GM12865 (cell line): Measurements from ENCODE around the gene ARMC2.

Experiments
- DNase-seq: peaks from one replicate; pipeline ENCODE4 v3.0.0; 2010; ENCODE audit warnings: low read depth
- H3K4me3 ChIP-seq: 2 replicates; pipeline ENCODE4 v1.5.1; 2011; ENCODE audit warnings: mild to moderate bottlenecking, low read depth, low read length, control low read depth
- TF ChIP-seq, protein P1 (sequence below): IDR thresholded peaks from 2 replicates; pipeline ENCODE4 v1.5.1; 2011; ENCODE audit warnings: low read length, control low read depth, low read depth, inconsistent platforms; ENCODE audit not compliant: insufficient read depth; ENCODE audit errors: missing control alignments

The ARMC2 gene

DNA sequence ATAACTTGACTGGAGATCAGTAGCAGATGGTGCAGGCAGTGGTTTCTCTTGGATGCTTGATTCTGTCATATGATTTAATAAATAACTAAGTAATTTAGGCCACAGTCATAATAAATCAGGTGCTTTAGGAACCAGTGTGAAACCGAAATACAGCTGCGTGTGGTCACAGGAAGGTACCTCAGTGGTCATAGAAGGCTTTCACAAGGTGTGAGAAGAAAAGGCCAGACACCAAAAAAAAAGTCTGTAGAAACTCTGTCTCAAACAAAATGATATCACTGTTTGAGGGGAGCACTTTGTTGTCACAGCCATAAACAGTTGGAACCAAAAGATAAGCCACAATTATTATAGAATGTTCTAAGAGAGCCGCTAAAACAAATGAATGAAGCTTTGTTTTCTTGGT, 56.5 kb downstream of the ARMC2 start:
- H3K4me3 ChIP-seq = no peak overlapping the region
- DNase-seq = peak; percentile 82
- TF ChIP-seq, protein P1, sequence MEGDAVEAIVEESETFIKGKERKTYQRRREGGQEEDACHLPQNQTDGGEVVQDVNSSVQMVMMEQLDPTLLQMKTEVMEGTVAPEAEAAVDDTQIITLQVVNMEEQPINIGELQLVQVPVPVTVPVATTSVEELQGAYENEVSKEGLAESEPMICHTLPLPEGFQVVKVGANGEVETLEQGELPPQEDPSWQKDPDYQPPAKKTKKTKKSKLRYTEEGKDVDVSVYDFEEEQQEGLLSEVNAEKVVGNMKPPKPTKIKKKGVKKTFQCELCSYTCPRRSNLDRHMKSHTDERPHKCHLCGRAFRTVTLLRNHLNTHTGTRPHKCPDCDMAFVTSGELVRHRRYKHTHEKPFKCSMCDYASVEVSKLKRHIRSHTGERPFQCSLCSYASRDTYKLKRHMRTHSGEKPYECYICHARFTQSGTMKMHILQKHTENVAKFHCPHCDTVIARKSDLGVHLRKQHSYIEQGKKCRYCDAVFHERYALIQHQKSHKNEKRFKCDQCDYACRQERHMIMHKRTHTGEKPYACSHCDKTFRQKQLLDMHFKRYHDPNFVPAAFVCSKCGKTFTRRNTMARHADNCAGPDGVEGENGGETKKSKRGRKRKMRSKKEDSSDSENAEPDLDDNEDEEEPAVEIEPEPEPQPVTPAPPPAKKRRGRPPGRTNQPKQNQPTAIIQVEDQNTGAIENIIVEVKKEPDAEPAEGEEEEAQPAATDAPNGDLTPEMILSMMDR = no peak

DNA sequence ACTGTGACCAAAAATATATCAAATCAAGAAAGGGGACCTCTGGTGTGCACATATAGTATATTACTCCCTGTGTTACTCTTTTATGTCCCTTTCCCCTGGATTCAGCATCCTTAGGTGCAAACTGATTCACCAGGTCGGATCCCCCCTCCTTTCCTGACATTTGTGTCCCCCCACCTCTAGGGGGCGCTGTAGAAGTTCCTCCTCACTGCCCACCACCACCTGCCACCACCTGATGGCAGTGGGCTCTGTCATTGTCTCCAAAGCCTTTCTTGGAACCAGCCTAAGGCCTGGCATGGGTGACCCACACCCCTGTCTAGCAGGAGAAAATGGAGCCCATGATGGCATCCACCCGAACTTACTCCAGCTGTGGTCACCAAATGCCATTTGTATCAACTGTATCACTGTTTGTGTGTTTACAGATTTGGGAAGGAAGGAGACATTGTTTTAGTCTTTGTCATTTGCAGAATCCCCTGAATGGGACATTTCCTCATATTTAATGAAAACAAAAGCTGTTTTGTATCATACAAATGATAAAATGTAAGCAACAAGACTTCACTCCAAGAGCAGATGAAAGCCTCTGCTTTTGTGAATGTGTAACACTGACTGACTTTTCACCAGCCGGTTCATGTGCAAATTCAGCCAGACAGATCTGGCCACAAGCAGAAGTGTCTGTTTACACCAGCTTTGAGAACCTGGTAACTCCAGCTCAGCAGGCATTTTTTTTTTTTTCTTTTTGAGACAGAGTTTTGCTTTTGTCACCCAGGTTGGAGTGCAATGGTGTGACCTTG, 66.2 kb downstream of the ARMC2 start:
- DNase-seq = peak; percentile 37
- H3K4me3 ChIP-seq = no peak overlapping the region
- TF ChIP-seq, protein P1 = peak; percentile 63

DNA sequence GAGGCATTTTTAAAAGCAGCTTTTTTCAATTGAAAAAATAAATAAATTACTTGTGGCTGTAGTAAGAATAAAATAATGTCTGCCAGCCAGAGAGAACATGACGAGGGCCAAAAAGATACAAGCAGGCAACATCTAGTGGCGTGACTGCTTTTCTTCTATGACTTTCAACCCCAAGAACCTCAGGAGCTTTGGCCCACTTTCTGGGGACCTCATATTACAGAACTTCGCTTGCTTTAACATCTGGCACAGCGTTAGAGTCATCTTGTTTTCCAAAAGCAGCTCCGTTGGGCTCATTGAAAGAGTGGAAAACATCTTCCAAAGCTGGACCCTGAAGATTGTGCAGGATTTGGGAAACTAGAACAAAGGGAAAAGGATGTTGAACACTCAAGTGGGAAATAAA, 67.0 kb downstream of the ARMC2 start:
- TF ChIP-seq, protein P1 = no peak
- no peak overlapping the region for H3K4me3 ChIP-seq
- no peak for DNase-seq

DNA sequence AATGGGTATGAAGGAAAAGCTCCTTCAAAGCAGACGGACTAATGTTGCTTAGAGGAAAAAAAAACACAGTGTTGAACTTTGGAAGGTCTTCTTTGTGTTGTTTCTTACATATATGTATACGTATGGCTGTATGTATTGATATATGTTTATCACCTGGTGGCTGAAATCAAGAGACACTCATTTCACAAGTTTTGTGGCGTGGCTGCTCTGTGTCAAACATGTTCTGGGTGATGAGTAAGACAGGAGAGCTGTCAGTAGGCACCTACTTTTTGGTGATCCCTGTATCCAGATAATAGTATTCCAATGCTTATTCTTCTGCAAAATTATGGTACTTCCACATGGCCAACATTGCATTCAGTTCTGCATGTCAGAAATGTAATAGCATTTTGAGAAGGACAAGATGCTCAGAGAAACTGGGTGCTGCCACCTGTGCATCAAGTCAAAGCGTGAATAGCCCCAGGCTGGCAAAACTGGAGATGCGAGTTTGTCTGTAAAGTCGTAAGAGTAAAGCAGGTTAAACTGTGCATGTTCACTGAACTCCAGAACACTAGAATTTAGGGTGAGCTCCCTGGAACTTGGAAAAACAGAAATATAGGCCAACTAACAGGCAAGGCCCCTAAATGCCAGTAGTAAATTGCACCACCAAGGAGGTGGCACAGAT, 67.9 kb downstream of the ARMC2 start:
- TF ChIP-seq, protein P1 = no peak
- no peak for DNase-seq
- no peak overlapping the region for H3K4me3 ChIP-seq

DNA sequence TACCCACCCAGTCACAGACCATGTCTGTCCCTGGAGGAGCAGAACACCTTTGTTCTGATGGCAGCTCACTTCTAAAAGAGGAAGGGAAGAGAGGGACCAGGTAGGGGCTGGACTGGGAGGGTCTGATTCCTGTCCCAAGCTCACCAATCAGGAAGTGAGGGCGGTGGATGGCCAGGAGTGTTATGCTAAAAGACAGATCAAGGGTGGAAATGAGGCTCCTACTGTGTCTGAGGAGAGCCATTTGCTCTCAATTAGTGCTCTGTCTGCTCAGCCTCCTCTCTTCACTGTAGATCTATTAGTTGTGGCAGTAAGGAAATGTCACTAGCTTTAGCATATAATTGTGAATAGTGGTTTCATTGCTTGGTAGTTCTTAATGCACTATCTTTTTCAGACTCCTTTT, 72.5 kb downstream of the ARMC2 start:
- H3K4me3 ChIP-seq = no peak overlapping the region
- TF ChIP-seq, protein P1 = no peak
- DNase-seq = no peak

DNA sequence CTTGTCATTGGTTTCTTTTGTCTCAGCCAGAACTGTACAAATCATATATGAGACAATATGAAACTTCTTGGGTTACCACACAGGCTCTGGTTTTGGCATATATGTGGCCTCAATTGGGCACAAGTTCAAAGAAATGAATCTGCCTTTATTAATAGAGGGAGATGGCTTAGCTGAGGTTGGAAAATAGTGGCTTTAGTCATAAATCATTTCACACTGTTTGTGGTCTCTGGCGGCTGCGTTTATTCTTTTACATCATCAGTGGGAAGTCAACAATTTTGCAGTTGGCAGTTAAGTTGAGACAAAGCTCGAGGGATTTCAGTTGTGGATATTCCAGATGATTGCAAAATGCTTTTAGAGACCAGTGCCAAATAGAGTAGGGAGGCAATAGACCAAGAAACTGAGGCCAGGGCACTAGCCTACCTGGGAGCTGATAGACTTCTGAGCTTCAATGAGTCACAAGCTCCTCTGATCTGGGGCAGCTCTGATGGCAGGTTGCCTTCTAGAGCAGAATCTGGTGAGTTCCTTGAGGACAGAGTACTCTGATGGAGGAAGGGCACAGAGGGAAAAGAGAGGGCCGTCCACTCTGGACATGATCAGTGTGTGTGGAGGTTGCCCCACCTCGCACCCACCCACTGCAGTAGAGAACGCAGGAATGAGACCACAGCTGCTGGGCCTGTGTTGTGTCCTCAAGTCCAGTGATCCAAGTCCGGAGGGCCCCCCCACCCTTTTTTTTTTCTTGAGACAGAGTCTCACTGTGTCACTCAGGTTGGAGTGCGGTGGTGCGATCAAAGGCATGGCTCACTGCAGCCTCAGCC, 73.5 kb downstream of the ARMC2 start:
- H3K4me3 ChIP-seq = no peak overlapping the region
- DNase-seq = peak; percentile 9
- TF ChIP-seq, protein P1 = no peak
